Uterus (tissue), 4 donors: ENCODE measurements around the gene RTP3. TPM values are rescaled to one million over a fixed set of nuclear protein-coding genes. Genes with fewer than 3 reads are reported as not detected.
"Not testable (repeated sequence)": the region's sequence is repeated elsewhere in the genome, so short reads cannot be mapped to it uniquely, and the experiment has no call there.

Experiments
- DNase-seq, 2 donors: peaks; one replicate each; pipeline ENCODE4 v3.0.0-alpha.2; 2019 to 2020
- H3K27ac ChIP-seq, 2 donors: fragments of 200-600 bp; sonication (generic); 1 replicate in 1 of 2; 2 replicates in 1 of 2; pipeline ENCODE4 v1.5.1; 2016 to 2018
- H3K27me3 ChIP-seq, 2 donors: fragments of 200-600 bp; sonication (generic); one replicate each; pipeline ENCODE4 v1.5.1; 2018 to 2019; ENCODE audit warnings: control low read depth in 1 of 2
- H3K36me3 ChIP-seq, 2 donors: fragments of 200-600 bp; sonication (generic); one replicate each; pipeline ENCODE4 v1.5.1; 2019; ENCODE audit warnings: control low read depth in 1 of 2
- H3K4me1 ChIP-seq, 2 donors: fragments of 200-600 bp; sonication (generic); one replicate each; pipeline ENCODE4 v1.5.1; 2018 to 2019; ENCODE audit warnings: control low read depth in 1 of 2
- H3K4me3 ChIP-seq, 2 donors: fragments of 200-600 bp; sonication (generic); 1 replicate in 1 of 2; 2 replicates in 1 of 2; pipeline ENCODE4 v1.5.1; 2018 to 2019; ENCODE audit warnings: mild to moderate bottlenecking in 1 of 2
- H3K9me3 ChIP-seq, 2 donors: fragments of 200-600 bp; sonication (generic); one replicate each; pipeline ENCODE4 v1.5.1; 2019; ENCODE audit warnings: control low read depth in 1 of 2
- CTCF ChIP-seq, 4 experiments: fragments of 200-600 bp in 2 of 4; fragments of 450-650 bp in 2 of 4; sonication (generic) in 2 of 4; IDR thresholded peaks; one replicate each; pipeline ENCODE4 v1.5.1; 2016 to 2019; ENCODE audit warnings: antibody characterized with exemption in 4 of 4, mild to moderate bottlenecking in 2 of 4, moderate library complexity in 1 of 4
- POLR2A ChIP-seq, 2 donors: fragments of 450-650 bp; IDR thresholded peaks; one replicate each; pipeline ENCODE4 v1.6.1; 2016; ENCODE audit warnings: antibody characterized with exemption in 2 of 2, mild to moderate bottlenecking in 1 of 2, moderate library complexity in 1 of 2
- intact Hi-C: fragments of 100-400 bp; cut with DNase I; formaldehyde crosslinking; loops from one replicate; pipeline ENCODE4 v1.15.1; 2023; ENCODE audit warnings: low total_unique reads
- total RNA-seq, 4 donors: library from RNA; depleted of rRNA in 3 of 4; stranded (reverse); fragments of >200 nt in 3 of 4; gene quantifications; one replicate each; pipeline versions ENCODE4 v1.1.0 to v1.2.4, GENCODE V29; 2014 to 2023
- donor health status: DM: yes; HTN: yes; CAD: no.

RTP3 gene
- total RNA-seq, 4 donors from 2014 or later, result not detected

GRCh38 chr3:46533091-46533490, 35.3 kb downstream of the RTP3 start:
- intact Hi-C loops, result no loop called here
- no peak for TF ChIP-seq POLR2A (IDR thresholded peaks at IDR 0.05)
- TF ChIP-seq CTCF (IDR thresholded peaks at IDR 0.05), result no peak
- Histone ChIP-seq H3K4me3 (no peak overlapping the region), H3K36me3 (no peaks in the 10 kb centered on the region), H3K9me3 (no peaks in the 10 kb centered on the region), H3K4me1 (no peaks in the 10 kb centered on the region), H3K27ac (no peak overlapping the region), H3K27me3 (no peaks in the 10 kb centered on the region)
- no peak for DNase-seq

- TF ChIP-seq CTCF (IDR thresholded peaks at IDR 0.05) (no peak), POLR2A (IDR thresholded peaks at IDR 0.05) (no peak)
- Histone ChIP-seq H3K4me1 (no peaks in the 10 kb centered on the region), H3K4me3 (no peak overlapping the region), H3K36me3 (no peaks in the 10 kb centered on the region), H3K27me3 (no peaks in the 10 kb centered on the region), H3K9me3 (no peaks in the 10 kb centered on the region), H3K27ac (no peak overlapping the region)
- DNase-seq, result no peak
- intact Hi-C loops, result no loop called here
These were observed 38.0 kb downstream of the RTP3 start for GRCh38 chr3:46535746-46536145.

- H3K27me3 ChIP-seq, result no peaks in the 10 kb centered on the region
- no peak for DNase-seq
- no peak overlapping the region for H3K27ac ChIP-seq
- no peaks in the 10 kb centered on the region for H3K9me3 ChIP-seq
- no peak for TF ChIP-seq POLR2A (IDR thresholded peaks at IDR 0.05)
- TF ChIP-seq CTCF (IDR thresholded peaks at IDR 0.05), result no peak
- no peaks in the 10 kb centered on the region for H3K4me1 ChIP-seq
- no peaks in the 10 kb centered on the region for H3K36me3 ChIP-seq
- no peak overlapping the region for H3K4me3 ChIP-seq
- intact Hi-C loops, result no loop called here
These were observed 39.0 kb downstream of the RTP3 start for GRCh38 chr3:46536758-46537157.

- TF ChIP-seq CTCF (IDR thresholded peaks at IDR 0.05) (no peak), POLR2A (IDR thresholded peaks at IDR 0.05) (no peak)
- Histone ChIP-seq H3K9me3 (no peaks in the 10 kb centered on the region), H3K4me3 (no peak overlapping the region), H3K27me3 (no peaks in the 10 kb centered on the region), H3K4me1 (no peaks in the 10 kb centered on the region), H3K27ac (no peak overlapping the region), H3K36me3 (no peaks in the 10 kb centered on the region)
- no peak for DNase-seq
- intact Hi-C loops, result no loop called here
These were observed 39.5 kb downstream of the RTP3 start for GRCh38 chr3:46537316-46537715.

GRCh38 chr3:46537779-46538178, 40.0 kb downstream of the RTP3 start:
- DNase-seq, result no peak
- no peak for TF ChIP-seq CTCF (IDR thresholded peaks at IDR 0.05)
- TF ChIP-seq POLR2A (IDR thresholded peaks at IDR 0.05), result no peak
- Histone ChIP-seq H3K4me1 (no peaks in the 10 kb centered on the region), H3K27me3 (no peaks in the 10 kb centered on the region), H3K9me3 (no peaks in the 10 kb centered on the region), H3K4me3 (no peak overlapping the region), H3K27ac (no peak overlapping the region), H3K36me3 (no peaks in the 10 kb centered on the region)
- intact Hi-C loops, result no loop called here

GRCh38 chr3:46538425-46538802, 40.6 kb downstream of the RTP3 start:
- H3K9me3 ChIP-seq, H3K4me1 ChIP-seq, intact Hi-C loops, H3K27ac ChIP-seq, H3K27me3 ChIP-seq, H3K4me3 ChIP-seq, H3K36me3 ChIP-seq, DNase-seq: not testable (repeated sequence)
